Esophagus squamous epithelium (tissue), 4 donors: ENCODE measurements around the gene CEP112.

Source experiments
- CTCF ChIP-seq, 6 experiments: fragments of 450-650 bp in 4 of 6; fragments of 200-600 bp in 2 of 6; sonication (generic) in 2 of 6; IDR thresholded peaks; one replicate each; pipeline ENCODE4 v1.5.1; 2016 to 2019; ENCODE audit warnings: antibody characterized with exemption in 6 of 6, mild to moderate bottlenecking in 4 of 6, moderate library complexity in 4 of 6
- POLR2A ChIP-seq, 4 donors: fragments of 450-650 bp; IDR thresholded peaks; one replicate each; pipeline ENCODE4 v1.6.1; 2017; ENCODE audit warnings: antibody characterized with exemption in 4 of 4, mild to moderate bottlenecking in 4 of 4, moderate library complexity in 3 of 4

DNA sequence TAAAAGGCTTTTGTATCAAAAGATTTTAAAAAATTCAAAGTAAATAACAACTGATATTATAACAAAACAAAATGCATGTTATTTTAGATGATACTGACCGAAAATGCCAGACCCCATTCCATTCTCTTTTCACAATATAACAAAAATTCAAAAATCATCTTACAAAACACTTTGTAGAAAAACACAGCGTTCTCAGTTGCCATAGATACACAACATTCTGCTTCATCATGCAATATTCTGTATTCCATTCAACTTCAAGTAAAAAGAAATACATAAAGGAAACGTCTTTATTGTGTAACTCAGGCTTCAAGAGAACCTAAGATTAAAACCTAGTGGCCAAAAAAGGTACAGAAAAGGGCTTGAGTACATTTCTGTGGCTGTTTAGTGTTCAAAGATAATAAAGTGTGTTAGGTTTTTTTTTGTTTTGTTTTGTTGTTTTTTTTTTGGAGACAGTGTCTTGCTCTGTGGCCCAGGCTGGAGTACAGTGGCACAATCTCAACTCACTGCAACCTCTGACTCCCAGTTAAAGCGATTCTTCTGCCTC lies 250.5 kb downstream of the CEP112 start:
- TF ChIP-seq CTCF (IDR thresholded peaks at IDR 0.05) (peak in 1 of 6 experiments; percentile 6), POLR2A (IDR thresholded peaks at IDR 0.05) (no peak)
